Measurements from ENCODE around the gene ASH1L. TPM values are rescaled to one million over a fixed set of nuclear protein-coding genes. Genes with fewer than 3 reads are reported as not detected.

Gene ASH1L
- total RNA-seq, 1 experiment from 2014 or later: 36.0 TPM

GRCh38 chr1:155316922-155317321, 245.7 kb downstream of the ASH1L start:
- no peaks in the 10 kb centered on the region; the same call in 1 of the 2 replicates for H3K9me3 ChIP-seq (ENCODE audit: insufficient read depth, low read depth)
- H3K27ac ChIP-seq: no peak overlapping the region
- no peak overlapping the region for H3K4me2 ChIP-seq
- BruUV-seq (replicated peaks): no TSS peak
- DNase-seq: no peak
- no peaks in the 10 kb centered on the region for H3K4me1 ChIP-seq (replicated peaks; ENCODE audit: insufficient read depth)
- H3K79me2 ChIP-seq (ENCODE audit: low read depth): peaks cover 13% of the 10 kb centered on the region
- peaks cover 58% of the 10 kb centered on the region for H3F3A ChIP-seq (ENCODE audit: insufficient read depth, low read depth)
- intact Hi-C loops (cut with micrococcal nuclease; ENCODE audit: unreplicated experiment): no loop called here
- H4K20me1 ChIP-seq (ENCODE audit: insufficient read depth): peaks cover 4% of the 10 kb centered on the region; the same call in 1 of the 2 replicates
- ChIA-PET POLR2A (ENCODE audit: unreplicated experiment) (interaction anchor here (0.6 kb wide), 1 partner anchor 132 kb away, joined by 5 read pairs; no protein-coding TSS in a partner anchor), CTCF (no interaction called here)
- H3K4me3 ChIP-seq: no peak overlapping the region
- TF ChIP-seq CTCF (conservative IDR thresholded peaks at IDR 0.05) (no peak), EZH2 (IDR thresholded peaks at IDR 0.05; ENCODE audit: low read depth) (no peak)
- H3K9me2 ChIP-seq (ENCODE audit: insufficient read depth): no peaks in the 10 kb centered on the region
- peaks cover 10% of the 10 kb centered on the region for H3K36me3 ChIP-seq (ENCODE audit: low read depth)
- H2AFZ ChIP-seq: no peak overlapping the region
- H3K27me3 ChIP-seq (ENCODE audit: insufficient read depth, low read depth): no peaks in the 10 kb centered on the region

- Histone ChIP-seq H3K4me3 (no peak overlapping the region), H3K9me3 (ENCODE audit: insufficient read depth, low read depth) (no peaks in the 10 kb centered on the region; the same call in 1 of the 2 replicates), H3K4me1 (replicated peaks; ENCODE audit: insufficient read depth) (peaks cover 19% of the 10 kb centered on the region), H3K36me3 (ENCODE audit: low read depth) (peaks cover 10% of the 10 kb centered on the region), H2AFZ (no peak overlapping the region), H3K79me2 (ENCODE audit: low read depth) (peaks cover 44% of the 10 kb centered on the region), H3K27ac (no peak overlapping the region), H3F3A (ENCODE audit: insufficient read depth, low read depth) (peaks cover 29% of the 10 kb centered on the region), H3K27me3 (ENCODE audit: insufficient read depth, low read depth) (no peaks in the 10 kb centered on the region), H3K4me2 (no peak overlapping the region), H3K9me2 (ENCODE audit: insufficient read depth) (no peaks in the 10 kb centered on the region), H4K20me1 (ENCODE audit: insufficient read depth) (peaks cover 20% of the 10 kb centered on the region; the same call in 1 of the 2 replicates)
- BruUV-seq (replicated peaks): no TSS peak
- no peak for DNase-seq
- intact Hi-C loops (cut with micrococcal nuclease; ENCODE audit: unreplicated experiment): no loop called here
- ChIA-PET POLR2A (ENCODE audit: unreplicated experiment) (no interaction called here), CTCF (no interaction called here)
- no peak for TF ChIP-seq CTCF (conservative IDR thresholded peaks at IDR 0.05)
- no peak for TF ChIP-seq EZH2 (IDR thresholded peaks at IDR 0.05; ENCODE audit: low read depth)
These were observed 249.3 kb downstream of the ASH1L start for GRCh38 chr1:155313261-155313660.

GRCh38 chr1:155309423-155310021, 253.1 kb downstream of the ASH1L start:
- ChIA-PET POLR2A (ENCODE audit: unreplicated experiment) (interaction anchor here (0.6 to 1.0 kb wide), 3 partner anchors 14 to 1648 kb away, joined by 3 to 7 read pairs (median 3); no protein-coding TSS in a partner anchor), CTCF (no interaction called here)
- 0 out of 2 replicates have a peak, but pooled peaks cover 6% of the 10 kb centered on the region for H3K9me2 ChIP-seq (ENCODE audit: insufficient read depth)
- peak overlapping the region; percentile 91 for H3K4me2 ChIP-seq
- peaks cover 21% of the 10 kb centered on the region for H3F3A ChIP-seq (ENCODE audit: insufficient read depth, low read depth)
- peak; percentile 63 to 67 for DNase-seq
- TF ChIP-seq EZH2 (IDR thresholded peaks at IDR 0.05; ENCODE audit: low read depth): no peak
- TF ChIP-seq CTCF (conservative IDR thresholded peaks at IDR 0.05): no peak
- H3K27ac ChIP-seq: peak overlapping the region; percentile 91
- H3K36me3 ChIP-seq (ENCODE audit: low read depth): peaks cover 4% of the 10 kb centered on the region
- intact Hi-C loops (cut with micrococcal nuclease; ENCODE audit: unreplicated experiment): loop anchor here (2.0 to 5.0 kb wide), 2 partner anchors 37 to 47 kb away; partner anchors contain the start of genes CLK2 and SCAMP3
- H3K9me3 ChIP-seq (ENCODE audit: insufficient read depth, low read depth): no peaks in the 10 kb centered on the region
- peaks cover 44% of the 10 kb centered on the region for H3K79me2 ChIP-seq (ENCODE audit: low read depth)
- H3K27me3 ChIP-seq (ENCODE audit: insufficient read depth, low read depth): no peaks in the 10 kb centered on the region
- peaks cover 26% of the 10 kb centered on the region for H3K4me1 ChIP-seq (replicated peaks; ENCODE audit: insufficient read depth)
- H4K20me1 ChIP-seq (ENCODE audit: insufficient read depth): peaks cover 16% of the 10 kb centered on the region; the same call in 1 of the 2 replicates
- BruUV-seq (replicated peaks): no TSS peak
- peak overlapping the region; percentile 88 for H3K4me3 ChIP-seq
- H2AFZ ChIP-seq: peak overlapping the region; percentile 72

All from PC-9 (cell line).